WTC11 (cell line): ENCODE results near the gene TNRC6C. TPM values are rescaled to one million over a fixed set of nuclear protein-coding genes. Genes with fewer than 3 reads are reported as not detected.

Experiments used
- ATAC-seq: fragments of 200-7000 bp; cut with Tn5 transposase; 2 replicates; pipeline ENCODE4 v1.10.0; 2021; ENCODE audit warnings: mild to moderate bottlenecking, moderate library complexity
- CTCF ChIA-PET: fragments of 300-600 bp; sonication (Branson Sonifier 250); formaldehyde crosslinking; loops from one replicate; lab custom pipeline; 2021; ENCODE audit warnings: antibody characterized with exemption; lab: Charles Lee
- POLR2A ChIA-PET: fragments of 350-600 bp; sonication (Branson Sonifier 250); formaldehyde crosslinking; loops from one replicate; lab custom pipeline; 2021; ENCODE audit warnings: antibody characterized with exemption; lab: Charles Lee
- DNase-seq: peaks from one replicate; pipeline ENCODE4 v3.0.0; 2021; ENCODE audit warnings: low spot score
- H3K27ac Mint-ChIP-seq: 2 replicates; pipeline ENCODE4 v1.8.0; 2021; ENCODE audit warnings: mixed read lengths
- H3K27me3 Mint-ChIP-seq: 2 replicates; pipeline ENCODE4 v1.8.0; 2021; ENCODE audit warnings: low read depth, mild to moderate bottlenecking, moderate library complexity, mixed read lengths
- H3K36me3 Mint-ChIP-seq: 2 replicates; pipeline ENCODE4 v1.8.0; 2021; ENCODE audit warnings: mixed read lengths
- H3K4me1 Mint-ChIP-seq: 2 replicates; pipeline ENCODE4 v1.8.0; 2022; ENCODE audit warnings: mixed read lengths
- H3K4me3 Mint-ChIP-seq: 2 replicates; pipeline ENCODE4 v1.8.0; 2021; ENCODE audit warnings: mild to moderate bottlenecking, moderate library complexity, mixed read lengths
- H3K9me3 Mint-ChIP-seq: 2 replicates; pipeline ENCODE4 v1.8.0; 2021; ENCODE audit warnings: mixed read lengths
- ATF1 ChIP-seq: sonication (generic); formaldehyde crosslinking; IDR thresholded peaks from 2 replicates; pipeline ENCODE4 v1.8.1; 2023; ENCODE audit warnings: mild to moderate bottlenecking, moderate library complexity, missing genetic modification reagents
- CREB1 ChIP-seq: sonication (generic); formaldehyde crosslinking; IDR thresholded peaks from 2 replicates; pipeline ENCODE4 v1.8.0; 2023; ENCODE audit warnings: mild to moderate bottlenecking, missing genetic modification reagents
- EMX1 ChIP-seq: fragments of 250-450 bp; sonication (Bioruptor Pico); IDR thresholded peaks from 2 replicates; pipeline ENCODE4 v1.8.0; 2021; ENCODE audit warnings: mild to moderate bottlenecking
- ETV6 ChIP-seq: sonication (generic); formaldehyde crosslinking; IDR thresholded peaks from 2 replicates; pipeline ENCODE4 v1.8.1; 2022; ENCODE audit warnings: mild to moderate bottlenecking, missing genetic modification reagents
- FOXJ3 ChIP-seq: sonication (generic); formaldehyde crosslinking; IDR thresholded peaks from 2 replicates; pipeline ENCODE4 v1.9.0; 2021; ENCODE audit warnings: missing genetic modification reagents, mild to moderate bottlenecking, borderline replicate concordance
- GRHL2 ChIP-seq: fragments of 250-450 bp; sonication (Bioruptor Pico); IDR thresholded peaks from 2 replicates; pipeline ENCODE4 v1.8.0; 2022; ENCODE audit warnings: mild to moderate bottlenecking, moderate library complexity; ENCODE audit not compliant: insufficient replicate concordance, severe bottlenecking
- KAT7 ChIP-seq: sonication (generic); formaldehyde crosslinking; IDR thresholded peaks from 2 replicates; pipeline ENCODE4 v1.8.1; 2023; ENCODE audit warnings: missing genetic modification reagents, mild to moderate bottlenecking, borderline replicate concordance
- NFYB ChIP-seq: sonication (generic); formaldehyde crosslinking; conservative IDR thresholded peaks from 2 replicates; pipeline ENCODE4 v1.8.0; 2022; ENCODE audit warnings: low read depth, missing genetic modification reagents
- NR3C1 ChIP-seq: sonication (generic); formaldehyde crosslinking; conservative IDR thresholded peaks from 2 replicates; pipeline ENCODE4 v1.8.1; 2023; ENCODE audit warnings: low read depth, mild to moderate bottlenecking, missing genetic modification reagents
- PRDM15 ChIP-seq: sonication (generic); formaldehyde crosslinking; IDR thresholded peaks from 2 replicates; pipeline ENCODE4 v1.8.0; 2022; ENCODE audit warnings: missing genetic modification reagents
- PREB ChIP-seq: sonication (generic); formaldehyde crosslinking; IDR thresholded peaks from 2 replicates; pipeline ENCODE4 v1.8.1; 2022; ENCODE audit warnings: mild to moderate bottlenecking, missing genetic modification reagents, moderate library complexity, borderline replicate concordance
- PRRX2 ChIP-seq: fragments of 250-450 bp; sonication (Bioruptor Pico); IDR thresholded peaks from 2 replicates; pipeline ENCODE4 v1.8.0; 2021; ENCODE audit warnings: mild to moderate bottlenecking
- SOX15 ChIP-seq: fragments of 250-450 bp; sonication (Bioruptor Pico); IDR thresholded peaks from 2 replicates; pipeline ENCODE4 v1.9.0; 2021; ENCODE audit warnings: mild to moderate bottlenecking
- ZNF219 ChIP-seq: sonication (generic); formaldehyde crosslinking; IDR thresholded peaks from 2 replicates; pipeline ENCODE4 v1.8.0; 2023; ENCODE audit warnings: missing genetic modification reagents, mild to moderate bottlenecking, borderline replicate concordance
- ZNF263 ChIP-seq: sonication (generic); formaldehyde crosslinking; IDR thresholded peaks from 2 replicates; pipeline ENCODE4 v1.8.1; 2022; ENCODE audit warnings: low read depth, mild to moderate bottlenecking, moderate library complexity, missing genetic modification reagents
- ZNF396 ChIP-seq: fragments of 250-450 bp; sonication (Bioruptor Pico); IDR thresholded peaks from 2 replicates; pipeline ENCODE4 v1.8.0; 2021; ENCODE audit warnings: mild to moderate bottlenecking, moderate library complexity, borderline replicate concordance
- total RNA-seq: library from RNA; stranded (reverse); gene quantifications from 3 replicates; pipeline ENCODE4 v1.2.3, GENCODE V29; 2021
- TF ChIP-seq, protein P1 (sequence below): fragments of 250-450 bp; sonication (Bioruptor Pico); IDR thresholded peaks from 2 replicates; pipeline ENCODE4 v1.9.0; 2021; ENCODE audit warnings: mild to moderate bottlenecking
- TF ChIP-seq, protein P2 (sequence below): sonication (generic); formaldehyde crosslinking; IDR thresholded peaks from 2 replicates; pipeline ENCODE4 v1.8.0; 2022; ENCODE audit warnings: mild to moderate bottlenecking, missing genetic modification reagents
- TF ChIP-seq, protein P3 (sequence below): sonication (generic); formaldehyde crosslinking; IDR thresholded peaks from 2 replicates; pipeline ENCODE4 v1.8.1; 2023; ENCODE audit warnings: mild to moderate bottlenecking, missing genetic modification reagents, moderate library complexity

Gene TNRC6C
- total RNA-seq, 1 experiment from 2014 or later = 52.3 TPM

DNA sequence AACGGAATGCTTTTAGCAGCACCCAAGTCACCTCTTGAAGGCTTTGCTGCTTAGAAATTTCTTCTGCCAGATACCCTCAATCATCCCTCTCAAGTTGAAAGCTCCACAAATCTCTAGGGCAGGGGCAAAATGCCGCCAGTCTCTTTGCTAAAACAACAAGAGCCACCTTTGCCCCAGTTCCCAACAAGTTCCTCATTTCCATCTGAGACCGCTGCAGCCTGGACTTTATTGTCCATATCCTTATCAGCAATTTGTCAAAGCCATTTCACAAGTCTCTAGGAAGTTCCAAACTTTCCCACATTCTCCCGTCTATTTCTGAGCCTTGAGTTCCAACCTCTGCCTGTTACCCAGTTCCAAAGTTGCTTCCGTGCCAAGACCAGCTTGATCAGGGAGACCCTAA is 142.6 kb downstream of the TNRC6C start:
- Mint-ChIP-seq H3K27me3 (no peaks in the 10 kb centered on the region), H3K4me3 (no peak overlapping the region), H3K9me3 (peaks cover 33% of the 10 kb centered on the region), H3K27ac (no peak overlapping the region), H3K4me1 (peaks cover 9% of the 10 kb centered on the region), H3K36me3 (peaks cover 79% of the 10 kb centered on the region)
- DNase-seq (no peak), ATAC-seq (no peak)
- POLR2A ChIA-PET = interaction anchor here (0.6 kb wide), 1 partner anchor 800 kb away, joined by 4 read pairs; no protein-coding TSS in a partner anchor
- no peak for TF ChIP-seq ZNF396 (CRISPR knock-in tag)
- no peak for TF ChIP-seq PRRX2 (CRISPR knock-in tag)
- TF ChIP-seq ATF1 = no peak
- no peak for TF ChIP-seq GRHL2
- no peak for TF ChIP-seq SOX15 (CRISPR knock-in tag)
- no peak for TF ChIP-seq FOXJ3 (CRISPR knock-in tag)
- TF ChIP-seq, protein P1, sequence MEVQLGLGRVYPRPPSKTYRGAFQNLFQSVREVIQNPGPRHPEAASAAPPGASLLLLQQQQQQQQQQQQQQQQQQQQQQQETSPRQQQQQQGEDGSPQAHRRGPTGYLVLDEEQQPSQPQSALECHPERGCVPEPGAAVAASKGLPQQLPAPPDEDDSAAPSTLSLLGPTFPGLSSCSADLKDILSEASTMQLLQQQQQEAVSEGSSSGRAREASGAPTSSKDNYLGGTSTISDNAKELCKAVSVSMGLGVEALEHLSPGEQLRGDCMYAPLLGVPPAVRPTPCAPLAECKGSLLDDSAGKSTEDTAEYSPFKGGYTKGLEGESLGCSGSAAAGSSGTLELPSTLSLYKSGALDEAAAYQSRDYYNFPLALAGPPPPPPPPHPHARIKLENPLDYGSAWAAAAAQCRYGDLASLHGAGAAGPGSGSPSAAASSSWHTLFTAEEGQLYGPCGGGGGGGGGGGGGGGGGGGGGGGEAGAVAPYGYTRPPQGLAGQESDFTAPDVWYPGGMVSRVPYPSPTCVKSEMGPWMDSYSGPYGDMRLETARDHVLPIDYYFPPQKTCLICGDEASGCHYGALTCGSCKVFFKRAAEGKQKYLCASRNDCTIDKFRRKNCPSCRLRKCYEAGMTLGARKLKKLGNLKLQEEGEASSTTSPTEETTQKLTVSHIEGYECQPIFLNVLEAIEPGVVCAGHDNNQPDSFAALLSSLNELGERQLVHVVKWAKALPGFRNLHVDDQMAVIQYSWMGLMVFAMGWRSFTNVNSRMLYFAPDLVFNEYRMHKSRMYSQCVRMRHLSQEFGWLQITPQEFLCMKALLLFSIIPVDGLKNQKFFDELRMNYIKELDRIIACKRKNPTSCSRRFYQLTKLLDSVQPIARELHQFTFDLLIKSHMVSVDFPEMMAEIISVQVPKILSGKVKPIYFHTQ (CRISPR knock-in tag) = no peak
- no peak for TF ChIP-seq PRDM15 (CRISPR knock-in tag)
- no peak for TF ChIP-seq ETV6 (CRISPR knock-in tag)
- TF ChIP-seq NR3C1 (CRISPR knock-in tag) = no peak
- no peak for TF ChIP-seq EMX1 (CRISPR knock-in tag)
- TF ChIP-seq KAT7 (CRISPR knock-in tag) = no peak
- TF ChIP-seq NFYB = no peak
- CTCF ChIA-PET = no interaction called here

DNA sequence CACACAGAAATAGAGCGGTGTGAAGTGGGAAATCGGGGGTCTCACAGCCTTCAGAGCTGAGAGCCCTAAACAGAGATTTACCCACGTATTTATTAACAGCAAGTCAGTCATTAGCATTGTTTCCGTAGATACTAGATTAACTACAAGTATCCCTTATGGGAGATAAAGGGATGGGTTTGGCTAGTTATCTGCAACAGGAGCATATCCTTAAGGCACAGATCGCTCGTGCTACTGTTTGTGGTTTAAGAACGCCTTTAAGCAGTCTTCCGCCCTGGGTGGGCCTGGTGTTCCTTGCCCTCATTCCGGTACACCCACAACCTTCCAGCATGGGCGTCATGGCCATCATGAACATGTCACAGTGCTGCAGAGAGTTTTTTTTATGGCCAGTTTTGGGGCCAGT is 143.0 kb downstream of the TNRC6C start:
- H3K27me3 Mint-ChIP-seq = no peaks in the 10 kb centered on the region
- no peak overlapping the region for H3K4me3 Mint-ChIP-seq
- ChIA-PET CTCF (no interaction called here), POLR2A (interaction anchor here (0.6 kb wide), 1 partner anchor 801 kb away, joined by 4 read pairs; no protein-coding TSS in a partner anchor)
- DNase-seq (no peak), ATAC-seq (no peak)
- TF ChIP-seq ZNF219 (CRISPR knock-in tag) = no peak
- TF ChIP-seq PREB (CRISPR knock-in tag) = no peak
- no peak for TF ChIP-seq CREB1 (CRISPR knock-in tag)
- no peak for TF ChIP-seq ZNF263
- no peak for TF ChIP-seq GRHL2
- no peak for TF ChIP-seq ZNF396 (CRISPR knock-in tag)
- TF ChIP-seq, protein P2, sequence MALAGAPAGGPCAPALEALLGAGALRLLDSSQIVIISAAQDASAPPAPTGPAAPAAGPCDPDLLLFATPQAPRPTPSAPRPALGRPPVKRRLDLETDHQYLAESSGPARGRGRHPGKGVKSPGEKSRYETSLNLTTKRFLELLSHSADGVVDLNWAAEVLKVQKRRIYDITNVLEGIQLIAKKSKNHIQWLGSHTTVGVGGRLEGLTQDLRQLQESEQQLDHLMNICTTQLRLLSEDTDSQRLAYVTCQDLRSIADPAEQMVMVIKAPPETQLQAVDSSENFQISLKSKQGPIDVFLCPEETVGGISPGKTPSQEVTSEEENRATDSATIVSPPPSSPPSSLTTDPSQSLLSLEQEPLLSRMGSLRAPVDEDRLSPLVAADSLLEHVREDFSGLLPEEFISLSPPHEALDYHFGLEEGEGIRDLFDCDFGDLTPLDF = no peak
- TF ChIP-seq, protein P3, sequence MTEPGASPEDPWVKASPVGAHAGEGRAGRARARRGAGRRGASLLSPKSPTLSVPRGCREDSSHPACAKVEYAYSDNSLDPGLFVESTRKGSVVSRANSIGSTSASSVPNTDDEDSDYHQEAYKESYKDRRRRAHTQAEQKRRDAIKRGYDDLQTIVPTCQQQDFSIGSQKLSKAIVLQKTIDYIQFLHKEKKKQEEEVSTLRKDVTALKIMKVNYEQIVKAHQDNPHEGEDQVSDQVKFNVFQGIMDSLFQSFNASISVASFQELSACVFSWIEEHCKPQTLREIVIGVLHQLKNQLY = no peak
- H3K36me3 Mint-ChIP-seq = peaks cover 77% of the 10 kb centered on the region
- H3K4me1 Mint-ChIP-seq = peaks cover 9% of the 10 kb centered on the region
- H3K9me3 Mint-ChIP-seq = peaks cover 33% of the 10 kb centered on the region
- H3K27ac Mint-ChIP-seq = no peak overlapping the region
